Measurements from ENCODE around the gene RREB1. TPM values are rescaled to one million over a fixed set of nuclear protein-coding genes. Genes with fewer than 3 reads are reported as not detected.

RREB1 gene
- total and polyA plus RNA-seq, 2 of the 4 experiments (the other 2 are of a cell fraction) = 8.4 to 14.5 TPM

GRCh38 chr6:7190791-7191190 is 83.0 kb downstream of the RREB1 start:
- no peak overlapping the region for H3K18ac ChIP-seq (ENCODE audit: low read depth, low read length)
- CTCF ChIA-PET = no interaction called here
- no TSS peak for BruUV-seq (replicated peaks)

More at GRCh38 chr6:7190791-7191190, 83.0 kb downstream of the RREB1 start:
- Histone ChIP-seq H3K9me1 (ENCODE audit: insufficient read depth, low read length) (peaks cover 18% of the 10 kb centered on the region), H4K91ac (ENCODE audit: insufficient read depth, low read depth, low read length) (no peak overlapping the region), H3K4me2 (ENCODE audit: low read depth, low read length) (no peak overlapping the region), H2AK5ac (ENCODE audit: low read depth, low read length) (no peak overlapping the region), H3K9ac (ENCODE audit: low read depth, low read length) (no peak overlapping the region), H3K36me3 (ENCODE audit: control insufficient read depth, insufficient read depth, low read length) (peaks cover 30% of the 10 kb centered on the region), H3K4me3 (ENCODE audit: insufficient read depth, low read depth, low read length) (no peak overlapping the region), H3K56ac (ENCODE audit: extremely low read depth, insufficient read depth, low read length) (no peak overlapping the region), H3K23ac (ENCODE audit: low read depth, low read length) (no peak overlapping the region), H2BK120ac (ENCODE audit: low read depth, low read length) (no peak overlapping the region), H4K8ac (ENCODE audit: low read depth in 2 of 2, low read length in 2 of 2) (no peak overlapping the region), H3K4me1 (ENCODE audit: control insufficient read depth, insufficient read depth, low read length) (no peaks in the 10 kb centered on the region), H2AFZ (replicated peaks; ENCODE audit: low read length, poor library complexity) (no peak overlapping the region), H4K20me1 (ENCODE audit: insufficient read depth, low read length) (peaks cover 14% of the 10 kb centered on the region; the same call in 1 of the 2 replicates), H2BK5ac (ENCODE audit: low read depth, low read length, poor library complexity, severe bottlenecking) (no peak overlapping the region), H2AK9ac (replicated peaks; ENCODE audit: low read depth, low read length, poor library complexity) (no peak overlapping the region), H3K4ac (ENCODE audit: low read depth, low read length) (no peak overlapping the region), H3K14ac (replicated peaks; ENCODE audit: low read depth, low read length) (no peak overlapping the region), H3K27ac (ENCODE audit: insufficient read depth, low read length) (no peak overlapping the region), H4K5ac (ENCODE audit: low read depth, low read length) (no peak overlapping the region), H3K79me1 (ENCODE audit: low read depth in 1 of 2, low read length in 2 of 2) (peaks cover 22 to 50% of the 10 kb centered on the region in 2 experiments), H3K9me3 (ENCODE audit: control insufficient read depth, insufficient read depth, low read length) (no peaks in the 10 kb centered on the region), H2BK20ac (ENCODE audit: low read depth, low read length) (no peak overlapping the region), H2BK15ac (ENCODE audit: low read depth, low read length) (no peak overlapping the region), H3K27me3 (ENCODE audit: control insufficient read depth, insufficient read depth, low read length) (no peaks in the 10 kb centered on the region)
- TF ChIP-seq RFX5 (IDR thresholded peaks at IDR 0.05; ENCODE audit: low read depth, low read length) (no peak), NFE2L2 (IDR thresholded peaks at IDR 0.05; ENCODE audit: low read depth, low read length) (no peak), CEBPB (IDR thresholded peaks at IDR 0.05; ENCODE audit: low read depth, low read length) (no peak), CTCF (conservative IDR thresholded peaks at IDR 0.05; ENCODE audit: low read depth, low read length) (no peak), MAZ (IDR thresholded peaks at IDR 0.05; ENCODE audit: borderline replicate concordance, low read depth, low read length) (no peak), MAFK (IDR thresholded peaks at IDR 0.05; ENCODE audit: low read depth, low read length) (no peak), CHD1 (IDR thresholded peaks at IDR 0.05; ENCODE audit: low read depth, low read length) (no peak), POLR2A (IDR thresholded peaks at IDR 0.05; ENCODE audit: low read depth, low read length) (no peak), USF2 (IDR thresholded peaks at IDR 0.05; ENCODE audit: low read depth, low read length) (no peak), RAD21 (IDR thresholded peaks at IDR 0.05; ENCODE audit: low read length) (no peak), RCOR1 (IDR thresholded peaks at IDR 0.05; ENCODE audit: insufficient replicate concordance, low read length) (no peak), BHLHE40 (IDR thresholded peaks at IDR 0.05; ENCODE audit: low read depth, low read length) (no peak)
- DNase-seq (no peak), ATAC-seq (ENCODE audit: low read depth) (no peak)
- WGBS, 2 experiments (ENCODE audit: extremely low coverage in 2 of 2, insufficient read length in 1 of 2) = no CpG with 5 or more reads among the region's 2 CpGs
- intact Hi-C loops (cut with micrococcal nuclease) = no loop called here
- dilution Hi-C loops (cut with HindIII; ENCODE audit: low sequenced_read_pairs, unreplicated experiment) = no loop called here
- POLR2A ChIA-PET (ENCODE audit: unreplicated experiment) = no interaction called here
- in situ Hi-C loops (cut with MboI; ENCODE audit: low sequenced_read_pairs) = no loop called here
